Measurements from ENCODE around the gene CAMK2G.
A peak's percentile ranks its signal among the peaks of the same experiment; 100 is the strongest.
"Not testable (repeated sequence)": the region's sequence is repeated elsewhere in the genome, so short reads cannot be mapped to it uniquely, and the experiment has no call there.

Gene CAMK2G

DNA sequence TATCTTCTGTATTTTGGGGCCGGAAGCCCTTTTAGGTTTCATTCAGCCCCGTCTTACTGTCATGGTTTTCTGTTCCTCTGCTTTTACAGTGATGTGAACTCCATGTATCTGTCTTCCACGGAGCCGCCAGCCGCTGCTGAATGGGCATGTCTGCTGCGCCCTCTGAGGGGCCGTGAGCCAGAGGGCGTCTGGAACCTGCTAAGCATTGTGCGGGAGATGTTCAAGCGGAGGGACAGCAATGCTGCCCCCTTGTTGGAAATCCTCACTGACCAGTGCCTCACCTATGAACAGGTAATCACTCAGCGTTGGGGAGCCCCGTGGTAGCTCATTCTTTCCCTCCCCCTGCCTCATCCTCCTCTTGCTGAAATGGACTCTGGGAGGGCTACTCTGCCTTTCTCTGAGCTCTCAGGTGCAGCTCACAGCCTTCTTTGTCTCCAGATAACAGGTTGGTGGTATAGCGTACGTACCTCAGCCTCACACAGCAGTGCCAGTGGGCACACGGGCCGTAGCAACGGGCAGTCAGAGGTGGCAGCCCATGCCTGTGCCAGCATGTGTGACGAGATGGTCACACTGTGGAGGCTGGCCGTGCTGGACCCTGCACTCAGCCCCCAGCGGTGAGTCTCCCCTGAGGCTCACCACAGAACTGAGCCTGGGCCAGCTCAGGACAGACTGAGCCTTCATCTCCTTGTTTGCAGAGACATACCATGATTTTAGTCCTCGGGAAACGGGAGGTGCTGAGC, 83.3 kb downstream of the CAMK2G start:
- DNase-seq (ENCODE audit: low spot score), result no peak

DNA sequence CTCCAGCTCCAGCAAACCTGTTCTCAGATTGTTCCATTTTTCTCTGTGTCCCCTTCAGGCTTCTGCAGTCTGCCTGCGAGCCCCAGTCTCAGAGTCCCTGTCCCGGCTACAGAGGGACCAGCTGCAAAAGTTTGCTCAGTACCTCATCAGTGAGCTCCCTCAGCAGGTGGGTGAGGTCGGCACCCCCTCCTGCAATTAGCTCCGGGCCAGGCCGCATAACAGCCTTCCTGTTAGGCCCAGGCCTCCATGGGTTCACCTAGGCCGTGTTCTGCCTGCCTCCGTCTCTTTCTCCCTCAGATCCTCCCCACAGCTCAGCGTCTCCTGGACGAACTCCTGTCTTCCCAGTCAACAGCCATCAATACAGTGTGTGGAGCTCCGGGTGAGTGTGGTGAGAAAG, 84.7 kb downstream of the CAMK2G start:
- DNase-seq (ENCODE audit: low spot score), result no peak

DNA sequence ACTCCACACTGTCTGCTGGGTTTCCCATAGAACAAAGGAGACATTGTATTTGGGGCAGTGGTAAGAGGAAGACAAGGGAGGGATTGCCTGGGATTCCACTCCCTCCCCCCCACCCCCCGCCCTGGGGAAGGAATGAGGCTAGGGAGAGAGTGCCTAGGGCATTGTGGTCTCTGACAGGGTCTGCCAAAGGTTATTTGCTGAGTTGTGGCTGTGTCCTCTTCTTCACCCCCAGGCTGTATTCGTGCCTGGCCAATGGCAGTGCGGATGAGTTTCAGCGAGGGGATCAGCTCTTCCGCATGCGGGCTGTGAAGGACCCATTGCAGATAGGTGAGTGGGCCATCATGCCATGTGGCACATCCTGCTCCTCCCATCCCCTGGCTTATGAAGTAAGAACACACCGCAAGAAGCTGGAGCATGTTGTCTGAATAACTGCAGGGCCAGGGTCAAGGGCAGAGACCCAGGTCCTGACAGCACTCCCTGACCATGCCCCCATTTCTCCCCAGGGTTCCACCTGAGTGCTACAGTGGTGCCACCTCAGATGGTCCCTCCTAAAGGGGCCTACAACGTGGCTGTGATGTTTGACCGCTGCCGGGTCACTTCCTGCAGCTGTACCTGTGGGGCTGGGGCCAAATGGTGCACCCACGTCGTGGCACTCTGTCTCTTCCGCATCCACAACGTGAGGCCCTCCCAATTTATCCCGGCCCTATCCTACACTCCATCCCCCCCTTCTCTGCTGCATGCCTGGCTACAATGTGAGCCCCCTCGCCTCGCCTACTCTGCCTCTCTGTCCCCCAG, 85.3 kb downstream of the CAMK2G start:
- DNase-seq (ENCODE audit: low spot score), result no peak

DNA sequence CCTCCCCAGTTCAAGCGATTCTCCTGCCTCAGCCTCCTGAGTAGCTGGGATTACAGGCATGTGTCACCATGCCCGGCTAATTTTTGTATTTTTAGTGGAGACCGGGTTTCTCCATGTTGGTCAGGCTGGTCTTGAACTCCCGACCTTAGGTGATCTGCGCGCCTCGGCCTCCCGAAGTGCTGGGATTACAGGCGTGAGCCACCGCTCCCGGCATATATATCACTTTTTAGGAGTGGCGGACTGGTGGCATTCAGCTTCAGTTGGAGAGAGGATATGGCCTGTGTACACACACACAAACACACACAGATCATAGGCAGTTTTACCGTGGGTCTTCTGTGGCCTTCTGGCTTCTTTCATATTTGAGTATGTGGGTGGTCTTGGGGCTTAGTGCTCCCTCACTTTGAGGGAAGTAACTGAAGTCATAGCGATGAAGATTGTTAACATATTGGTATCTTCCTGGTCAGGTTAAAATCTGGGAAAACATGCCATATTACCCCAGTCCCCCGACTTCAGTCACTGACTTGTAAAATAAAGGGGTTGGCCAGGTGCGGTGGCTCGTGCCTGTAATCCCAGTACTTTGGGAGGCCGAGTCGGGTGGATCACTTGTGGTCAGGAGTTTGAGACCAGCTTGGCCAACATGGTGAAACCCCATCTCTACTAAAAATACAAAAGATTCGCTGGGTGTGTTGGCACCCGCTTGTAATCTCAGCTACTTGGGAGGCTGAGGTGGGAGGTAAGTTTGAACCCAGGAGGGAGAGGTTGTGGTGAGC, 87.1 kb downstream of the CAMK2G start:
- not testable (repeated sequence) for DNase-seq (ENCODE audit: low spot score)

DNA sequence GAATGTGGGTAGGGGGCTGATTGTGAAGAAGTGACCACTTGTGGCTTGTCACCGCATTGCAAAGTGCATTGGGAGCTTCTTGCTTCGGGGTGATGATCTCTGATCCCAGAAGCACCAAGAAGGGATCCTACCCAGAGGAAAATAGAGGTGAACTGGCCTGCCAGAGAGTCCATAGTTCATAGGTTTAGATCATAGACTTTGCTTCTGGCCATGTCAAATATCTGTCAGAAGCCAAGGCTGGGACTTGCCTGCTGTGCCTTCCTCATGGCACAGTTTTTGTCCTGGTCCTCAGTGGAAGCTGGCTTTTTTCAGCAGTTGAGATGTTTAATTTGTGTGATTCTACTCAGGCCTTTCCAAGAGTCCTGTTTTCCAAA, 87.9 kb downstream of the CAMK2G start:
- DNase-seq (ENCODE audit: low spot score), result peak; percentile 37

DNA sequence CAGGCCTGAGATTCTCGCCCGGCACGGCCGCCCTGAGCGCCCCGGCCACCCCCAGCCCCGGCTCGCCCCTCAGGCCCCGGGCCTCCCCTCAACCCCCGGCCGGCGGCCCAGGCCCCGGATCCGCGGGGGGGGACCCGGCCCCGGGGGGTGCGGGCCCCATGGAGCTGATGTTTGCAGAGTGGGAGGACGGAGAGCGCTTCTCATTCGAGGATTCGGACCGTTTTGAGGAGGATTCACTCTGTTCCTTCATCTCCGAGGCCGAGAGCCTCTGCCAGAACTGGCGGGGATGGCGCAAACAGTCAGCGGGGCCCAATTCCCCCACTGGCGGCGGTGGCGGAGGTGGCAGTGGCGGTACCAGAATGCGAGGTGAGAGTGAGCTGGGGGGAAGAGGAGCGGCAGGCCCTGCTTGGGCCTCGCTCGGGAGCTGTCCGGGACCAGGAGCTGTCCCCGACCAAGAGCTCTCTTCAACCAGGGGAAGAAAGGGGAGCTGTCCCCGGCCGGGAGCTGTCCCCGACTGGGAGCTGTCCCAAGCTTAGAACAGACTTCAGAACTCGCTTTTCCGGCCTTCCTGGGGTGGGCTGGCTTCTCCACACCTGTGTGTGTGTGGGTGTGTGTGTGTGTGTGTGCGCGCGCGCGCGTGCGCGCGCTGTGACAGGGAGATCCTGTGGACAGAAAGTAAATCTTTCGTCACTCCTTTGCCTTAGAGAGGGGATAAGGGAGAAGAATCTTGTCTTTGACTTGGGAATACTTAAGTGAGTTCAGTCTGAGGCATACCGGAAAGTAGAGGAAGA, 88.4 kb downstream of the CAMK2G start:
- DNase-seq (ENCODE audit: low spot score), result peak; percentile 31

DNA sequence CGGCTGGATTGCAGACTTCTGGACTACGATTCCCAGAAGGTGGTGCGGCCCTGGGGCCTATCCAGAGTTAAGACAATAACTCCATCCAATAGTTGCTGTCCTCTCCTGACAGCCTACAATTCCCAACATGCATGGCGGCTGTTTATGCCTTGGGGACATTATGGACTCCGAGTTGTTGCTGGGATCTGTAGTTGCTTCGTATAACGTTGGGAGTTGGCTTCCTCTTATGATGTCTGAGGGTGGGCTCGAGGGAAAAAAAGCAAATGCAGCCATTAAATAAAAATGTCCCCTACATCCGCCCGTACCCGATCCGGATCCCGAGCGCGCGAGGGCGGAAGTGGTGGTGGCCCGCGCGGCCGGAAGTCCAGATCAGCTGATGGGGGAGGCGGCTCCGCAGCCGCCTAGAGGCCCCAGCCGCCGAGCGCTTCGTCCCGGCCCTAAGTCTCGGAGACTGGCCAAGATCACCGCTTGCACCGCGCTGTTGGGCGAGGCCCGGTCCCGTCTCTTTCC, 89.1 kb downstream of the CAMK2G start, which contains the start of gene ZSWIM8:
Gene ZSWIM8 (plus strand): TSS at position 396 of the 510 bp plus-strand sequence. CDS start 273 bp downstream, outside the sequence.
- DNase-seq (ENCODE audit: low spot score), result peak; percentile 94

DNA sequence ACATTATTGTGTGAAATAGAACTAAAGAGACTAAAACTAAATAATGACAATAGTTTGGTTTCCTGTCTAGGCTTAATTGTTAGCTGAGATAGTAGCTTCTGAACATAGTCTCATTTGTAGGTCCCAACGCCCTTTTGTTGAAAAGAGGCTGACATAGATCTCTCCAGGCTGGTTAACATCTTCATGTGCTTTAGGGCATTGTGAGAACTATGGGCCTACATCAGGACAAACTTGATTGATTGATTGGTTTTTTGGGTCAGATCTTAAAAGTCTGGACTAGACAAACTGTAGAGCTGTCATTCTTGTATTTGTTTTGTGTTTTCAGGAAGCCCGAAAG, 91.6 kb downstream of the CAMK2G start:
- DNase-seq (ENCODE audit: low spot score), result no peak

DNA sequence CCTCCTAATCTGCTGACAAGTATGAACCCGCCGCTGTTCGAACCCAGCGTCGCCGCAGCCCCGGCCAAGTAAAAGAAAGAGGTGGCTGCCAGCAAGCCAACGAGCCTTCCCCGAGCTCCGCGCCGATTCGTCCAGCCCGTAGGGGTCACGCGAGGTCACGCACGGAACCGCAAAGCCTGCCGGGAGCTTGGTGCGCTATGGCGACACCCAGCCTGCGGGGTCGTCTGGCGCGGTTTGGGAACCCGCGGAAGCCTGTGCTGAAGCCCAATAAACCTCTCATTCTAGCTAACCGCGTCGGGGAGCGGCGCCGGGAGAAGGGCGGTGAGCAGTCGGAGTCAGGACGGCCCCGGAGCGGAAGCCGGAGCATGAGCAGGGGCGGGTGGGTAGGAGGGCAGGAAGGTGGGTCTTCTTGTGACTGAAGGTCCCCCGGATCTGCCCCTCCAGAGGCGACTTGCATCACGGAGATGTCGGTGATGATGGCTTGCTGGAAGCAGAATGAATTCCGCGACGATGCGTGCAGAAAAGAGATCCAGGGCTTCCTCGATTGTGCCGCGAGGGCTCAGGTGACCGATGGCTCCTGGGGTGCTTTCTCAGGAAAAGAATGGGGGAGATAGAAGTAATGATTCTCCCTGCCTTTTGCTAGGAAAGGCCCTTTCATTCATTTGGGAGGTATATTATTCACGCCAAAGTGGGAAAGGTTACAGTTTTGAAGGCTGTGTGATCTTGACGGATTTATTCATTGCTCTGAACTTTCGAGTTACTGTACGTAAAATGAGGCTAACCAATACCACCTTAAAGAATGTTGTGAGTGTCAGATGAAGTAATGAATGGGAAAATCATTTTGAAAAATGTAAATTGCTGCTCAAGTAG, 92.2 kb downstream of the CAMK2G start, which contains the start of gene CHCHD1:
Gene CHCHD1 (plus strand): TSS at position 170 of the 870 bp plus-strand sequence. CDS start 28 bp downstream, at position 198.
- DNase-seq (ENCODE audit: low spot score), result peak; percentile 87

DNA sequence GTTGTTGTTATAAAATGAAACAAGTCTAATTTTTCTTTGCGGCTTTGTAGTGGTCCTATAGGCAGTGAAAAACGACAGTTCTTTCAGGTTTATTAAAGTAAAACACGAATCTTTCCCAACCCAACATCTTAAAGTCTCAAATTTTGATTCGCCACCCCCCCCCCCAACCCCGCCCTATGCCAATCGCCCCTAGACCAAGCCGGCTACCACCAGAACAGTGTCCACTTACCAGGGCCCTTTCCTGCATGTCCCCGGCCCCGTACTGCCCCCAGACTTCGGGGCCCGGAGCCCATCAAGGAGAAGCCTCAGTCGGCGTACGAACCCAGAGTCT, 92.8 kb downstream of the CAMK2G start:
- DNase-seq (ENCODE audit: low spot score), result peak; percentile 30

DNA sequence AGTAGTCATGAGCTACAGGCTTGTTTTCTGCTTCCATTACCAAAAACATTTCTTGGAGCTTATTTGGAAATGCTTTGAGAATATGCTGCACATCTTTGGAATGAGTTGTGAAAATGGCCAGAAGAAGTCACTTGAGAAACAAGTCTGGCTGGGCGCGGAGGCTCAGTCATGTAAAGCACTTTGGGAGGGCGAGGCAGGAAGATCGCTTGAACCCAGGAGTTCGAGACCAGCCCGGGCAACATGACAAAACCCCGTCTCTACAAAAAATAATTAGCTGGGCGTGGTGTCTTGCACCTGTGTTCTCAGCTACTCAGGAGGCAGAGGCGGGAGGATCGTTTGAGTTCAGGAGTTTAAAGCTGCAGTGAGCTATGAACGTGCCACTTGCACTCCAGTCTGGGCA, 93.4 kb downstream of the CAMK2G start:
- no peak for DNase-seq (ENCODE audit: low spot score)

DNA sequence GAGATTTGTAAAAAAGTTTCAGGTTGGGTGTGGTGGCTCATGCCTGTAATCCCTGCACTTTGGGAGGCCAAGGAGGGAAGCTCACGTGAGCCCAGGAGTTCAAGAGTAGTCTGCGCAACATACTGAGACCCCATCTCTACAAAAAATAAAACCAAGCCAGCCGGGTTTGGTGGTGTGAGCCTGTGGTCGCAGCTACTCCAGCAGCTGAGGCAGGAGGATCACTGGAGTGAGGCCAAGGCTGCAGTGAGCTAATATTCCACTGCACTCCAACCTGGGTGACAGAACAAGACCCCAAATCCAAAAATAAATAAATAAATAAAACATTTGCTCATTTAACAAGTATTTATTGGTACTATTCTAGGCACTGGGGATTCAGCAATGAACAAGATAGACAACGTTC, 94.1 kb downstream of the CAMK2G start:
- no peak for DNase-seq (ENCODE audit: low spot score)

DNA sequence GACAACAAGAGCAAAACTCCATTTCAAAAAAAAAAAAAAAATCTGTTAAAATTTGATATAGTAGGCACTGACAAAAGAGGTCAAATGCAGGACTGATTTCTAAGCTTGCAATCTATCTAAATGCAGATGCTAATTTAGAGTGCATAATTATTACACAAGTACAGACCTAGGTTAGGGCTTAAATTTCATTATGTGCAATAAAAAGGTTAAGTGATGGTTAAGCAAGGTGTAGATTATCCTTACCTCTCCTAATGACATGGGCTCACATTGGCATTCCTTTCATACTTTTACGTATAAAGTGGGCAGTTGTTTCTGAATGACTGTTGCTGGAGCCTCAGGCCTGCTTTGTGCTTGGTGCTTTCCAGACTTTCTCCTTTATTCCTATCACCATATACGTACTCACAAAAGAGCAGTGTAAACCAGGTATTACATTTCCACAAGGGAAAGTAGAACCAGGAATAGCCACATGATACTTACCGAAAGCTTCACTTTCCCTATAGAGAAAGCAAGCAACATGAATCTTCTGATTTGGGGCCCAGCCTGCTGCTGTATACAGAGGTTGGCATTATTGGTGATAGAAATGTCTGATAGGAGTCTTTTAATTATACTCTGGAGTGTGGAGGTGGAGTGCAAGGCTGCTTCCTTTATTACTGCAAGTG, 94.7 kb downstream of the CAMK2G start:
- DNase-seq (ENCODE audit: low spot score), result no peak

DNA sequence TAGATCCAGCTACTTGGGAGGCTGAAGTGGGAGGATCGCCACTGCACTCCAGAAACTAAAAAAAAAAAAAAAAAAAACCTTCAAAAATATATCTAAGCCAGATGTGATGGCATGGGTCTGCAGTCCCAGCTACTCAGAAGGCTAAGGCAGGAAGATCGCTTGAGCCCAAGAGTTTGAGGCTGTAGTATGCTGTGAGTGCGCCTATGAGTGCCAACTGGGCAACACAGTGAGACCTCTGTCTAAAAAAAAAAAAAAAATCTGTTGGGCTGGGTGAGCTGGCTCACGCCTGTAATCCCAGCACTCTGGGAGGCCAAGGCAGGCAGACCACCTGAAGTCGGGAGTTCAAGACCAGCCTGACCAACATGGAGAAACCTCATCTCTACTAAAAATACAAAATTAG, 95.3 kb downstream of the CAMK2G start:
- DNase-seq (ENCODE audit: low spot score), result no peak

DNA sequence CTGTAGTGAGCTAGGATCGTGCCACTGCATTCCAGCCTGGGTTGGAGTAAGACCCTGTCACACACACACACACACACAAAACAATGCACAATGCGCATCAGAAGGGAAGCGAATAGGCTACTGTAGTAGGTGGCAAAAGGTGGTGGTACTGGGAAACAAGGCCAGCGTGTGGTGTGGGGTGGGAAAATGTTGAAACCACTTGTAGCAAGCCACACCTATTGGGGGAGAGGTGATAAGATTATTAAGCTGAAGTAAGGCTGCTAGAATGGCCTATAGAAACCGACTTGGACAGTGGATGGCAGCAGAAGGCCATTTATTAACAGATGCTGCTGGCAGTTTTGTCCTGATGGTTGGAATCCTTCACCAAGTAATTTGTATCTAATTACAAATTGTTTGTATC, 99.7 kb downstream of the CAMK2G start:
- no peak for DNase-seq (ENCODE audit: low spot score)

DNA sequence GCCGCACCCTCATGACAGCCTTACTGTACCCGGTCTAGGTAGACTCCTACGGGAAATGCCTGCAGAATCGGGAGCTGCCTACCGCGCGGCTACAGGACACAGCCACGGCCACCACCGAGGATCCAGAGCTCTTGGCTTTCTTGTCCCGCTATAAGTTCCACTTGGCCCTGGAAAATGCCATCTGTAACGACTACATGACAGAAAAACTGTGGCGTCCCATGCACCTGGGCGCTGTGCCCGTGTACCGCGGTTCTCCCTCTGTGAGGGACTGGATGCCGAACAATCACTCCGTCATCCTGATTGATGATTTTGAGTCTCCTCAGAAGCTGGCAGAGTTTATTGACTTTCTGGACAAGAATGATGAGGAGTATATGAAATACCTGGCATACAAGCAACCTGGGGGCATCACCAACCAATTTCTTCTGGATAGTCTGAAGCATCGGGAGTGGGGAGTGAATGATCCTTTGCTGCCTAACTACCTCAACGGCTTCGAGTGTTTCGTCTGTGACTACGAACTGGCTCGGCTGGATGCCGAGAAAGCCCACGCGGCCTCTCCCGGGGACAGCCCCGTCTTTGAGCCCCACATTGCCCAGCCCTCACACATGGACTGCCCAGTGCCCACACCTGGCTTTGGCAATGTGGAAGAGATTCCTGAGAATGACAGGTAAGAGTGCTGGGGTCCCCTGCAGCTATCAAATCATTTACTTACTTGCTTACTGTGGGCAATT, 101.0 kb downstream of the CAMK2G start:
- DNase-seq (ENCODE audit: low spot score), result no peak

DNA sequence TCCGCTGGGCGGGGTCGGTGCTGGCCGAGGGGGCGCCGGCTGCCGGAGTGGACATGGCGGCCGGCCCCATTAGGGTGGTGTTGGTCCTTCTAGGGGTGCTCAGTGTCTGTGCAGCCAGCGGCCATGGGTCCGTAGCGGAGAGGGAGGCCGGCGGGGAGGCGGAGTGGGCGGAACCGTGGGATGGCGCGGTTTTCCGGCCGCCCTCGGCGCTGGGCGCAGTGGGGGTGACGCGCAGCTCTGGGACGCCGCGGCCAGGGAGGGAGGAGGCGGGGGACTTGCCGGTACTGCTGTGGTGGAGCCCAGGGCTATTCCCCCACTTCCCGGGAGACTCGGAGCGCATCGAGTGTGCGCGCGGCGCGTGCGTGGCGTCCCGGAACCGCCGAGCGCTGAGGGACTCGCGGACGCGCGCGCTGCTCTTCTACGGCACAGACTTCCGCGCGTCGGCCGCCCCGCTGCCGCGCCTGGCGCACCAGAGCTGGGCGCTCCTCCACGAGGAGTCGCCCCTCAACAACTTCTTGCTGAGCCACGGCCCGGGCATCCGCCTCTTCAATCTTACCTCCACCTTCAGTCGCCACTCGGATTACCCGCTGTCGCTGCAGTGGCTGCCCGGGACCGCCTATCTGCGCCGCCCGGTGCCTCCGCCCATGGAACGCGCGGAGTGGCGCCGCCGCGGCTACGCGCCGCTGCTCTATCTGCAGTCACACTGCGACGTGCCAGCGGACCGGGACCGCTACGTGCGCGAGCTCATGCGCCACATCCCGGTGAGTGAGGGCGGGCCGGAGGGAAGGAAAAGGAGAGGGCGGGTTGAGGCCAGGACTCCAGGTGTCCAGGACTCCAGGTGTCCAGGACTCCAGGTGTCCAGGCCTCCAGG, 101.8 kb downstream of the CAMK2G start:
- peak; percentile 43 for DNase-seq (ENCODE audit: low spot score)

DNA sequence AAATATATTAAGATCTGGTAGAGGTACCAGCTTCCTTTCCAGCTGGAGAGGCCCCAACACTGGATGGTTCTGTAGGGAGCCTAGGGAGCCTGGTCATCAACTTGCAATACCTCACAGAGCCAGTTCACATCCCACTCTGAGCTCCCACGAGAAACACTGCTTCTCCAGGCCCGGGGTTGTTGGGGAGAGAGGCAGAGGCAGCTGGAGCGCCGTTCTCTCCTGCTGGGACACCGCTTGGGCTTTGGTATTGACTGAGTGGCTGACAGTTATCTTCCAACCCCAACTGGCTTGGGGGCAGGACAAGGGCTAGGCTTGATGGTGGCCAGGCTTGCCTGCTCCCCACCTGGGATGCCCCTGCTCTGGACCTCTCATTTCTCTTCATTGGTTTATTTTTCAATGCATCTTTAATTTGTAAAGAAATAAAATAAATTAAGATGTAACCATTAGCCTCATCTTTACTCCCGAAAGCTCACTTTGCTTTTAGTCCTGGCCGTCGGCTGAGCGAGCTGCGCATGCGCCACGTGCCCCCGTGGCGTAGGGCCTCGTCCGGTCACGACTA, 102.6 kb downstream of the CAMK2G start:
- DNase-seq (ENCODE audit: low spot score), result peak; percentile 63
